IMR-90 (cell line): ENCODE results near the gene ZNF783.

Experiments
- CHD1 ChIP-seq: IDR thresholded peaks from 2 replicates; pipeline ENCODE4 v1.6.1; 2012; ENCODE audit warnings: low read depth, low read length, improper control_type of control experiment
- ELK1 ChIP-seq: fragments of 150-350 bp; IDR thresholded peaks from 2 replicates; pipeline ENCODE4 v1.6.1; 2016; ENCODE audit warnings: low read depth, mild to moderate bottlenecking, low read length, moderate library complexity, borderline replicate concordance
- MAFK ChIP-seq: IDR thresholded peaks from 2 replicates; pipeline ENCODE4 v1.6.1; 2012; ENCODE audit warnings: low read depth, low read length, improper control_type of control experiment
- MAZ ChIP-seq: IDR thresholded peaks from 2 replicates; pipeline ENCODE4 v1.6.1; 2012; ENCODE audit warnings: low read depth, mild to moderate bottlenecking, low read length, improper control_type of control experiment, moderate library complexity, borderline replicate concordance
- MXI1 ChIP-seq: IDR thresholded peaks from 2 replicates; pipeline ENCODE4 v1.6.1; 2012; ENCODE audit warnings: low read depth, mild to moderate bottlenecking, low read length, moderate library complexity, borderline replicate concordance
- POLR2A ChIP-seq: IDR thresholded peaks from 2 replicates; pipeline ENCODE4 v1.6.1; 2012; ENCODE audit warnings: mild to moderate bottlenecking, low read depth, low read length
- RAD21 ChIP-seq: IDR thresholded peaks from 2 replicates; pipeline ENCODE4 v1.6.1; 2012; ENCODE audit warnings: low read length, improper control_type of control experiment
- RCOR1 ChIP-seq: IDR thresholded peaks from 2 replicates; pipeline ENCODE4 v1.6.1; 2012; ENCODE audit warnings: mild to moderate bottlenecking, low read length, improper control_type of control experiment; ENCODE audit not compliant: insufficient replicate concordance
- RFX5 ChIP-seq: IDR thresholded peaks from 2 replicates; pipeline ENCODE4 v1.8.0; 2012; ENCODE audit warnings: low read depth, mild to moderate bottlenecking, low read length, moderate library complexity
- SMC3 ChIP-seq: fragments of 150-350 bp; IDR thresholded peaks from 2 replicates; pipeline ENCODE4 v1.6.1; 2016; ENCODE audit warnings: low read depth, mild to moderate bottlenecking, antibody characterized with exemption, low read length, moderate library complexity
- USF2 ChIP-seq: fragments of 150-350 bp; IDR thresholded peaks from 2 replicates; pipeline ENCODE4 v1.6.1; 2017; ENCODE audit warnings: mild to moderate bottlenecking, antibody characterized with exemption, low read length, low read depth
- TF ChIP-seq, protein P1 (sequence below): conservative IDR thresholded peaks from 2 replicates; pipeline ENCODE4 v1.5.1; 2012; ENCODE audit warnings: mild to moderate bottlenecking, low read depth, low read length, improper control_type of control experiment

DNA sequence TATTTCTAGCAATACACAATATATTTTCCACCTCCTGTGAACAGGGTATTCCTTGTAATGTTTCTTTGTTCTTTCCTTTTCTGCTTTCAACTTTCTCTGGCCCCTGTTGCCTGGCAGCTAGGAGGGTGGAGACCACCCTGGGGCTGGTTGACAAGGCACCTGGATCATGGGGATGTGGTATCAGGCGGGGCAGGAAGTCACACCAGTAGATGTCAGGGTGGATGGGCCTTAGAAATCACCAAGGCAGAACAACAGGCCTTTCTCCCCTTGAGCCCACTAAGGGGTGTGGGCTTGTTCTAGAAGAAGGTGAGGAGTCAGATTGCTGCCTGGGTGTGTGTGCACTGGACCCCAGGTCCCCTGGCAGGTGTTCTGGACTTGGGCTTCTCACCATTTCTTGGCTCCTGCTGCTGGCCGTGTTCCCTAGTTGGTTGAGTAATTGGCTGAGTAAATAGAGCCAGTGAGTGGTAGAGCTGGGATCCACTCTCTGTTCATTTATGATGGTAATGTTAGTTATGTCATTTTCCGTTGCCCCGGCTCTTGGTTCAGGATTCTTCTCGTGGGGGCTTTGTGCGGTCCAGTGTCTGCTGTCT lies 24.9 kb downstream of the ZNF783 start:
- TF ChIP-seq, protein P1, sequence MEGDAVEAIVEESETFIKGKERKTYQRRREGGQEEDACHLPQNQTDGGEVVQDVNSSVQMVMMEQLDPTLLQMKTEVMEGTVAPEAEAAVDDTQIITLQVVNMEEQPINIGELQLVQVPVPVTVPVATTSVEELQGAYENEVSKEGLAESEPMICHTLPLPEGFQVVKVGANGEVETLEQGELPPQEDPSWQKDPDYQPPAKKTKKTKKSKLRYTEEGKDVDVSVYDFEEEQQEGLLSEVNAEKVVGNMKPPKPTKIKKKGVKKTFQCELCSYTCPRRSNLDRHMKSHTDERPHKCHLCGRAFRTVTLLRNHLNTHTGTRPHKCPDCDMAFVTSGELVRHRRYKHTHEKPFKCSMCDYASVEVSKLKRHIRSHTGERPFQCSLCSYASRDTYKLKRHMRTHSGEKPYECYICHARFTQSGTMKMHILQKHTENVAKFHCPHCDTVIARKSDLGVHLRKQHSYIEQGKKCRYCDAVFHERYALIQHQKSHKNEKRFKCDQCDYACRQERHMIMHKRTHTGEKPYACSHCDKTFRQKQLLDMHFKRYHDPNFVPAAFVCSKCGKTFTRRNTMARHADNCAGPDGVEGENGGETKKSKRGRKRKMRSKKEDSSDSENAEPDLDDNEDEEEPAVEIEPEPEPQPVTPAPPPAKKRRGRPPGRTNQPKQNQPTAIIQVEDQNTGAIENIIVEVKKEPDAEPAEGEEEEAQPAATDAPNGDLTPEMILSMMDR, result no peak
- no peak for TF ChIP-seq SMC3
- TF ChIP-seq POLR2A, result no peak
- no peak for TF ChIP-seq RAD21
- TF ChIP-seq CHD1, result no peak
- no peak for TF ChIP-seq USF2
- TF ChIP-seq RCOR1, result no peak
- TF ChIP-seq MAFK, result no peak
- TF ChIP-seq RFX5, result no peak
- no peak for TF ChIP-seq MXI1
- TF ChIP-seq ELK1, result no peak
- TF ChIP-seq MAZ, result no peak
